VCaP (cell line): ENCODE data around the gene KIDINS220.

ENCODE experiments used
- H3K27ac ChIP-seq: fragments of 450-650 bp; 2 replicates; pipeline ENCODE4 v1.5.1; 2017
- CTCF ChIP-seq: fragments of 450-650 bp; conservative IDR thresholded peaks from 2 replicates; pipeline ENCODE4 v1.5.1; 2017; ENCODE audit warnings: mild to moderate bottlenecking, moderate library complexity

KIDINS220 gene

GRCh38 chr2:8714283-8714682 is 123.1 kb downstream of the KIDINS220 start:
- no peak overlapping the region for H3K27ac ChIP-seq
- no peak for TF ChIP-seq CTCF

GRCh38 chr2:8710951-8711350 is 126.5 kb downstream of the KIDINS220 start:
- no peak for TF ChIP-seq CTCF
- no peak overlapping the region for H3K27ac ChIP-seq

- no peak overlapping the region for H3K27ac ChIP-seq
- TF ChIP-seq CTCF = no peak
Measured at GRCh38 chr2:8709611-8710010, 127.8 kb downstream of the KIDINS220 start.

GRCh38 chr2:8704906-8705305 is 132.5 kb downstream of the KIDINS220 start:
- H3K27ac ChIP-seq = no peak overlapping the region
- TF ChIP-seq CTCF = no peak

- no peak for TF ChIP-seq CTCF
- H3K27ac ChIP-seq = no peak overlapping the region
Measured at GRCh38 chr2:8701681-8702379, 135.6 kb downstream of the KIDINS220 start.

- no peak for TF ChIP-seq CTCF
- no peak overlapping the region for H3K27ac ChIP-seq
Measured at GRCh38 chr2:8699839-8700238, 137.6 kb downstream of the KIDINS220 start.

- no peak for TF ChIP-seq CTCF
Measured at GRCh38 chr2:8697190-8697589, 140.2 kb downstream of the KIDINS220 start.

More at GRCh38 chr2:8697190-8697589, 140.2 kb downstream of the KIDINS220 start:
- H3K27ac ChIP-seq = no peak overlapping the region
